HG03135 (cell line): ENCODE results near the gene NHP2.
A peak's percentile ranks its signal among the peaks of the same experiment; 100 is the strongest.
"Not testable (repeated sequence)": the region's sequence is repeated elsewhere in the genome, so short reads cannot be mapped to it uniquely, and the experiment has no call there.

Source experiments
- ATAC-seq: cut with Tn5 transposase; IDR thresholded peaks from one replicate; pipeline ENCODE4 v1.9.1; 2021; ENCODE audit warnings: mild to moderate bottlenecking, moderate library complexity; ENCODE audit not compliant: unreplicated experiment

NHP2 gene

DNA sequence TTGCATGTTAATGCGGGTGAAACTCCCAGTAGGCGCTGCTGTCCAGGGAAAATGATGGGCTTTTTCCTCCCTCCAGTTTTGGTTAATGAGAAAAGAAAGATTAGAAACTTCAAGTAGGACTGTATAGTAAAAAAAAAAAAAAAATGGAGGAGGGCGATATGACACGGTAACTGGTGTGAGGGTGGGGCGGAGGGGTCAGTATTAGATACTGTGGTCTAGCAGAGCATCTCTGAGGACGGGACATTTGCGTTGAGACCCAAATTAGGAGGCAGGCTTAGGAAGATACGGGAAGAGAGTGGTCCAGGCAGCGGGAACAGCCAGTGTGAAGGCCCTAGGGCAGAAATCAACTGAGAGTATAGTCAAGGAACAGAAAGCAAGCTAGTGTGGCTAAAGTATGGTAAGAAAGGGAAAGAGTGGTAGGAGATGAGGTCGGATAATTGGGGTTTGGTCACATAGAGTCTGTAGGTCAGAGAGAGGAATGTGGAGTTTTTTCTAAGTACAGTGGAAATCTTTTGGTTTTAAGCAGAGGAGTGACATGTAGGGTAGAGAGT, 22.2 kb downstream of the NHP2 start:
- ATAC-seq = no peak

- ATAC-seq = peak; percentile 84
Measured at GRCh38 chr5:178130576-178131445, 22.9 kb downstream of the NHP2 start, which contains the start of gene RMND5B. RMND5B (plus strand) TSS chr5:178131014; CDS start chr5:178138120, 7,106 bp downstream.

DNA sequence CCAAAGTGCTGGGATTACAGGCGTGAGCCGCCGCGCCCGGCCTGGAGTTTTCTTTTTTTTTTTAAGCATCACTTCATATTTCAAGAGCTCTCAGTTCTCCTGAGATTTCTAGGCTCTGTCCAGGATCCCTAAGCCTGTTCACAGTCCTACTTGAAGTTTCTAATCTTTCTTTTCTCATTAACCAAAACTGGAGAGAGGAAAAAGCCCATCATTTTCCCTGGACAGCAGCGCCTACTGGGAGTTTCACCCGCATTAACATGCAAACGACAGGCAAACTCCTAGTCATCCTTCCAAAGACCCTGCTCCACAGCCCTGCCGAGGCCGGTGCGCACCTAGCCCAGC, 23.5 kb downstream of the NHP2 start:
- not testable (repeated sequence) for ATAC-seq

DNA sequence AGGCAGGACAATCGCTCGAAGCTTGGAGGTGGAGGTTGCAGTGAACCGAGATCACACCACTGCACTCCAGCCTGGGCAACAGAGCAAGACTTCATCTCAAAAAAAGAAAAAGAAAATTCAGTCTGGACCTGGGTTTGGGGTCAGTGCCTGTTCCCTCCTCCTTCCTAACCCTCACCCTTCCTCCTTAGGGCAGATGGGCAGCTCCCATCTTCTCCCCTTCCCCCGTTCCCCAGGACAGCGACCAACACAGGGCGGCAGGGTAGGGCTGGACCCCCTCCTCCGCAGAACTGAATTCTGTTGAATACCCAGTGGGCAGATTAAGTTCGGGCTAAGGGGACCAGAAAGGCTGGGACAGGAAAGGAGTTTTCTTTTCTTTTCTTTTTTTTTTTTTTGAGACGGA, 24.4 kb downstream of the NHP2 start:
- ATAC-seq = no peak

GRCh38 chr5:178127300-178128009, 26.2 kb downstream of the NHP2 start:
- not testable (repeated sequence) for ATAC-seq

DNA sequence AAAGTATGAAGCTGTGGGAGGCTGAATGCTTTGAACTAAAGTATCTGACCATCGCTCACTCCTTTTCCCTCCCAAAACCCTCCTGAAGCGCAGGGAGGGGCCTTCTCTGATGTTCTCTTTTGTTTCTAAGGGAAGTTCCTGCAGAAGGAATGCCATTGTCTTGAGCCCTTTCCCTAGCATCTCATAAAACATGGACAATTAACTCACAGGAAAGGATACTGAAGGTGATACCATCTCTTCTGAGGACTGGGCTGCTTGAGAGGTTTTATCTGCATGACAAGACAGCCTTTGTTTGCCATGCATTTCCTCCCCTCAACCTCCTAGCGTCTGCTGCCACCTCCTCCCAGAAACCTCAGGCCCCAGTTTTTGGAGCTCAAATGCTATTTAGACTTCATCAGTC, 27.1 kb downstream of the NHP2 start:
- ATAC-seq = no peak

DNA sequence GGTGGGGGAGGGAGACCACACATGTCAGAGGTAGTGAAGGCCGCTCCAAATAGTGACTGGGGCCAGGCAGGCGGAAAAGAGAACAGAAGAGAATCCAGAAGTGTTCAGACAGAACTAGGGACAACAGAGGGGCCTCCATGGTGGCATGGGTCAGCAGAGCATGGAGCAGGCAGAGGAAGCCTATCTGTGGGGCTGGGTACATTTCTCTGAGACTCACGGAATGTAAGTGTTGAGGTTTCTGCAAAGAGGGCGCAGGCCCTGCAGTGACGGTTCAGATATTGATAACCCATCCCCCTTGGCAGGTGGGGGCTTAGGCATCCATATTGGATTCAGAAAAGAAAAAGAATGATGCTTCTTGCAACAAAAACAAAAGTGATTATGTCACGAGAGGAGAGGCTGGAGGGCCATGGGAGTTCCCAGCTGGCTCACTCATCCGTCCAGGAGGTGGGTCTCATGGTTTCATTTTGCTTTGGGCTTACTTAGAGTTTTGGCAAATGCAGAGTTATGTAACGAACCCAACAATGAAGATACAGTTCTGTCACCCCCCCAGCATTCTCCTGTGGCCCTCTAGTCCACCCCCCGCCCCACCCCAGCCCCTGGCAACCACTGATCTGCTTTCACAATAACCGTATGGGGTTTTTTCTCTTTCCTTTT, 28.3 kb downstream of the NHP2 start:
- ATAC-seq = no peak

GRCh38 chr5:178123966-178124925, 29.4 kb downstream of the NHP2 start:
- ATAC-seq = no peak

DNA sequence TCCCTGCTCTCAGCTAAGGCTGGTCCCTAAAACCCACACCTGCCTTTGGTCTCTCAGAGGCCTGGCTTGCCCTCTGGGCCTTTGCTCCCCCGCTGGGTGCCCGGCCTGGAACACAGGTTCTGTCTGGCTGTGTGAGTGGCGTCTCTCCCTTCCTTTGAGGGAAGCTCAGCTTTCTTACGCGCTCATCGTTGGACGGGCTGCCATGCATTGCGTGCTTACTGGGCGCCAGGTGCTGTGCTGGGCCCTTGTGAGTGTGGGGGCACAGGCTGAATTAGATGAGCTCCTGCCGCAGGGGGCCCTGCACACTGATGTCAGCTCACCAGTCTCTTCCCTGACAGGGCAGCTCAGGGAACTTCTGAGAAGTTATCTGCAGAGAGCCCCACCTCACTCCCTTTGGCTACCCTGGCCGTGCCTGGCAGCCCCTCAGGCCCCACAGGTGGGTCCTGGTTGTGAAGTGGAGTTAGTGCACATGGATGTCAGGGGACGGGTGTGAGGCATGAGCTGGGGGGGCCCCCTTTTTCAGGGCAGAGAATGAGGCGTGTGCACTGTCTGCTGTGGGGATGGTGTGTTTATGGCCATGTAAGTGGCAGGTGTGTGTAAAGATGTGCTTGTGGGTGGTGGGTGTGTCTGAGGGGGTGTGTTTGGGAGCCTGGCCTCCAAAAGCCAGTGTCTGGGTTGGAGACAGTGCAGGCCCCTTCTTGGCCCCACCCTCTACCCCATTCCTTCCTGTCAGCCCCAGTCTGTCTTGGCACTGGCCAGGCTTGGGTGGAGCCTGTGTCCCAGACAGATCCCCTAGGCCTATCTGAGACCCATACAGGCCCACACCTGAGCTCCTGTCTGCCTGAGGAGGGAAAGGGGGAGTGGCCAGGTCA, 30.4 kb downstream of the NHP2 start:
- no peak for ATAC-seq

GRCh38 chr5:178122346-178122745, 31.3 kb downstream of the NHP2 start:
- ATAC-seq = no peak

DNA sequence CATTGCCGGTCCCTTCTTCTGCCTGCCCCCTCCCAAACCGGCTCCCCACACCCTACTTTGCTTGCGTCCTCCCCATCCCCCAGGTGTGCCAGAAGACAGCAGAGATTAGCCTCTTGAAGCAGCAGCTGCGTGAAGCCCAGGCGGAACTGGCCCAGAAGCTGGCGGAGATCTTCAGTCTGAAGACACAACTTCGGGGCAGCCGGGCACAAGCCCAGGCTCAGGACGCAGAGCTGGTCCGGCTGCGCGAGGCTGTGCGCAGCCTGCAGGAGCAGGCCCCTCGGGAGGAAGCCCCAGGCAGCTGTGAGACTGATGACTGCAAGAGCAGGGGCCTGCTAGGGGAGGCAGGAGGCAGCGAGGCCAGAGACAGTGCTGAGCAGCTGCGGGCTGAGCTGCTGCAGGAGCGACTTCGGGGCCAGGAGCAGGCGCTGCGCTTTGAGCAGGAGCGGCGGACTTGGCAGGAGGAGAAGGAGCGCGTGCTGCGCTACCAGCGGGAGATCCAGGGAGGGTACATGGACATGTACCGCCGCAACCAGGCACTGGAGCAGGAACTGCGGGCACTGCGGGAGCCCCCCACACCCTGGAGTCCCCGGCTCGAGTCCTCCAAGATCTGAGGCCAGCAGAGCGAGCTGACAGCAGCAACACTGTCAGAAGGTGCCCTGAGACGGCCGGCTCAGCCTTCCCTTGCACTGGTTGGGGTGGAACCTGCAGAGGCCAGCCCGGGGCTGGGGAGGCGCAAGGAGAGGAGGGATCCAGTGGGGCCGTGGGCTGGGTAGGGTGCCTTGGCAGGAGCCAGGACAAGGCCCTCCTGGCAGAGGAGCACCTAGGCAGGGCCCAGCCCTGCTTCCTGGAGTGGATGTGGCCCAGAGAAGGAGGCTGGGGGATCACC, 32.1 kb downstream of the NHP2 start:
- no peak for ATAC-seq

DNA sequence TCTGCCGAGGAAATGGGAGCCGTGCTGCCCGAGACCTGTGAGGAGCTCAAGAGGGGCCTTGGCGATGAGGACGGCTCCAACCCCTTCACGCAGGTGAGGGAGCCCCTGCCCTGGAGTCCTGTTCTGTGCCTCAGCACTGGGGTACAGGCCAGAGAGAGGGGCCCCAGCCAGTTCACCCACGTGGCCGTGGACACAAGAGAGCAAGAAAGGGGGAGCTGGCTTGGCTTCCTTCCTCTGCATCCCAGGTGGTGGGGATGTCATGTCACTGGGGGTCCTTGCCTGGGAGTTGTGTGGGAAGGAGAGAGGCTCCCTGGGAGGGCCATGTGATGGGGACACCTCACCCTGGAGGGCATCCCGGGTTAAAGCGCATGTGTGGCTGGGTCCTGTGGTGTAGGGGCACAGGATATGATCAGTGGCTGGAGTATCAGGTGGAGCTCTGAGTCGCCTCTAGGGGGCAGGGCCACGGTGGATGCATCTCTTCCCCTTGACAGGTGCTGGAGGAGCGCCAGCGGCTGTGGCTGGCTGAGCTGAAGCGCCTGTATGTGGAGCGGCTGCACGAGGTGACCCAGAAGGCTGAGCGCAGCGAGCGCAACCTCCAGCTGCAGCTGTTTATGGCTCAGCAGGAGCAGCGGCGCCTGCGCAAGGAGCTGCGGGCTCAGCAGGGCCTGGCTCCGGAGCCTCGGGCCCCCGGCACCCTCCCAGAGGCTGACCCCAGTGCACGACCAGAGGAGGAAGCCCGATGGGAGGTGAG, 32.9 kb downstream of the NHP2 start:
- peak; percentile 83 for ATAC-seq

- no peak for ATAC-seq
Measured at GRCh38 chr5:178119915-178120606, 33.6 kb downstream of the NHP2 start.

DNA sequence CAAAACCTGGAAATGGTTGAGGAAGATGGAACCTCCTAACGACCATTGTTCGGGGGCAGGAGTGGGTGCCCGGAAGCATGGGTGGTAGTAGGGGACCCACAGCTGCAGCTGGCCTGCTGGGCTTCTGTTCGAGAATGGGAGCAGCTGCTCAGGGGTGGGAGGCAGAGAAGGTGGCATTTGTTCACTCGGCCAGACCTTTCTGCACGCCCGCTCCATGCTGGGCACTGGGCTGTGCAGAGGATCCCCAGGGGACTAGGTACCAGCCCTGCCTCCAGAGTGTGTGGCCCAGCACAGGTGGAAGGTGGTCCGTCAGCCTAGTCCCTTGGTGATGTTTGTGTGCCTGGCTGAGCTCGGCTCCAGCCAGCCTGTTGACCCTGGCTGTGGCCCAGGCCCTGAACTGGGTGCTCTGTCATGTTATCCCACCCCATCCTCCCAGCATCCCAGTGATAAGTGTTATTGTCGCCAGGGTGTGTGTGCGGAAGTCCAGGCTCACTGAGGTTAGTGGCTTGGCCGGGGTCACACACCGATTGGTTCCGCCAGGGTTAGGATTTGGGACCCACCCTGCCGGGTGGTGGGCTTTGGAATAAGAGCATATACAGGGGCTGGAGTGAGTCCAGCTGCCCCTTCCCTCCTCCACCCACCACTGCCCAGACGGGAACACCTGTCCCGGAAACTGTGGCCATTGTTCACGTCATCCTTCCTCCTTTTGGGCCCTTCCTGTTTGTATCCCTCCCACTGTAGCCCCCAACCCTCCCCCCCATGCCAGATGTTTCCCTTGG, 35.6 kb downstream of the NHP2 start:
- no peak for ATAC-seq

- ATAC-seq = no peak
Measured at GRCh38 chr5:178116143-178116885, 37.4 kb downstream of the NHP2 start.

- no peak for ATAC-seq
Measured at GRCh38 chr5:178115814-178116142, 37.9 kb downstream of the NHP2 start.
